CD14-positive monocyte (primary cell): ENCODE data around the gene SCIN. TPM values are rescaled to one million over a fixed set of nuclear protein-coding genes. Genes with fewer than 3 reads are reported as not detected.
A peak's percentile ranks its signal among the peaks of the same experiment; 100 is the strongest.

Source experiments
- DNase-seq, 3 donors: peaks; one replicate each; pipeline ENCODE4 v3.0.0-alpha.2; 2011 to 2022
- H2AFZ ChIP-seq: 2 replicates; pipeline ENCODE4 v1.6.0; 2012; ENCODE audit warnings: mild to moderate bottlenecking, low read depth, low read length, inconsistent platforms; ENCODE audit not compliant: insufficient read depth, poor library complexity, severe bottlenecking
- H3K27ac ChIP-seq, 2 donors: 1 replicate in 1 of 2; 2 replicates in 1 of 2; pipeline ENCODE4 v1.5.1; 2012 to 2013; ENCODE audit warnings: low read length in 2 of 2, control low read depth in 1 of 2, inconsistent platforms in 1 of 2, low read depth in 1 of 2, mild to moderate bottlenecking in 1 of 2
- H3K27me3 ChIP-seq, 2 donors: one replicate each; pipeline versions ENCODE4 v1.6.0 to v1.6.1; 2011 to 2013; ENCODE audit warnings: low read length in 2 of 2; ENCODE audit not compliant: control insufficient read depth in 2 of 2, insufficient read depth in 2 of 2
- H3K36me3 ChIP-seq, 2 donors: replicated peaks in 1 of 2; 1 replicate in 1 of 2; 2 replicates in 1 of 2; pipeline versions ENCODE4 v1.5.1 to v1.6.1; 2012 to 2013; ENCODE audit warnings: low read length in 2 of 2, control low read depth in 1 of 2, inconsistent platforms in 1 of 2, mild to moderate bottlenecking in 1 of 2; ENCODE audit not compliant: insufficient read depth in 2 of 2, control insufficient read depth in 1 of 2
- H3K4me1 ChIP-seq, 2 donors: 1 replicate in 1 of 2; 2 replicates in 1 of 2; pipeline versions ENCODE4 v1.5.1 to v1.6.1; 2012 to 2013; ENCODE audit warnings: low read length in 2 of 2, control low read depth in 1 of 2, inconsistent platforms in 1 of 2, mild to moderate bottlenecking in 1 of 2, moderate library complexity in 1 of 2; ENCODE audit not compliant: insufficient read depth in 2 of 2, control insufficient read depth in 1 of 2
- H3K4me2 ChIP-seq: replicated peaks from 2 replicates; pipeline ENCODE3; 2012; ENCODE audit warnings: low read length, moderate library complexity, mild to moderate bottlenecking; ENCODE audit not compliant: poor library complexity, severe bottlenecking; ENCODE audit errors: extremely low read depth
- H3K4me3 ChIP-seq, 3 experiments: fragments of 200-600 bp in 1 of 3; sonication (generic) in 1 of 3; replicated peaks in 1 of 3; 1 replicate in 2 of 3; 2 replicates in 1 of 3; pipeline ENCODE4 v1.5.1; 2011 to 2013; ENCODE audit warnings: low read length in 3 of 3, mild to moderate bottlenecking in 3 of 3, control low read depth in 2 of 3, low read depth in 2 of 3, inconsistent platforms in 1 of 3, moderate library complexity in 1 of 3
- H3K79me2 ChIP-seq: 2 replicates; pipeline ENCODE4 v1.6.0; 2012; ENCODE audit warnings: mild to moderate bottlenecking, control low read depth, inconsistent platforms, low read length, moderate library complexity; ENCODE audit not compliant: insufficient read depth
- H3K9ac ChIP-seq: 2 replicates; pipeline ENCODE4 v1.6.0; 2017; ENCODE audit warnings: low read length, mild to moderate bottlenecking; ENCODE audit not compliant: insufficient read depth, poor library complexity, severe bottlenecking
- H3K9me3 ChIP-seq, 2 donors: replicated peaks in 1 of 2; 1 replicate in 1 of 2; 2 replicates in 1 of 2; pipeline versions ENCODE4 v1.5.1 to v1.6.1; 2012 to 2013; ENCODE audit warnings: low read length in 2 of 2, control low read depth in 1 of 2; ENCODE audit not compliant: control insufficient read depth in 1 of 2, insufficient read depth in 1 of 2
- H4K20me1 ChIP-seq: 2 replicates; pipeline ENCODE4 v1.6.0; 2012; ENCODE audit warnings: mild to moderate bottlenecking, low read length, control low read depth, moderate library complexity; ENCODE audit not compliant: insufficient read depth
- H3K27ac Mint-ChIP-seq, 7 donors: one replicate each; pipeline ENCODE4 v1.8.0; 2020; ENCODE audit warnings: mild to moderate bottlenecking in 7 of 7, mixed read lengths in 7 of 7, moderate library complexity in 6 of 7, inconsistent platforms in 2 of 7
- H3K27me3 Mint-ChIP-seq, 3 donors: one replicate each; pipeline ENCODE4 v1.8.0; 2021 to 2022; ENCODE audit warnings: low read depth in 3 of 3, mild to moderate bottlenecking in 3 of 3, mixed read lengths in 3 of 3, moderate library complexity in 3 of 3, inconsistent platforms in 1 of 3
- H3K36me3 Mint-ChIP-seq, 2 donors: one replicate each; pipeline ENCODE4 v1.8.0; 2020; ENCODE audit warnings: mixed read lengths in 2 of 2, inconsistent platforms in 1 of 2, mild to moderate bottlenecking in 1 of 2
- H3K4me1 Mint-ChIP-seq: one replicate; pipeline ENCODE4 v1.8.0; 2020; ENCODE audit warnings: mild to moderate bottlenecking, mixed read lengths
- H3K4me3 Mint-ChIP-seq, 2 donors: one replicate each; pipeline ENCODE4 v1.8.0; 2020; ENCODE audit warnings: mild to moderate bottlenecking in 2 of 2, mixed read lengths in 2 of 2, moderate library complexity in 1 of 2
- H3K9me3 Mint-ChIP-seq, 7 donors: one replicate each; pipeline ENCODE4 v1.8.0; 2020 to 2022; ENCODE audit warnings: mixed read lengths in 7 of 7, mild to moderate bottlenecking in 6 of 7, moderate library complexity in 6 of 7, inconsistent platforms in 2 of 7
- CTCF ChIP-seq: fragments of 200-600 bp; IDR thresholded peaks from one replicate; pipeline ENCODE4 v1.8.0; 2022; ENCODE audit warnings: antibody characterized with exemption, mild to moderate bottlenecking
- WGBS: methylation state at CpG from one replicate; pipeline ENCODE4 v1.1.5; 2013; ENCODE audit warnings: missing lambda C conversion rate; ENCODE audit not compliant: insufficient coverage; 5-methylcytosine and 5-hydroxymethylcytosine counted together
- intact Hi-C, 2 donors: fragments of 100-400 bp; cut with micrococcal nuclease; formaldehyde crosslinking; loops; one replicate each; pipeline versions ENCODE4 v1.15.0 to v1.15.1; 2023
- polyA plus RNA-seq, 3 donors: library from polyadenylated mRNA; depleted of rRNA in 1 of 3; unstranded in 2 of 3; stranded (reverse) in 1 of 3; fragments of 300-500 nt in 2 of 3; fragments of >200 nt in 1 of 3; fragmentation: Illumina TruSeq in 2 of 3; gene quantifications; 1 replicate in 2 of 3; 2 replicates in 1 of 3; pipeline ENCODE4 v1.2.3, GENCODE V29; 2012 to 2021

The SCIN gene
- polyA plus RNA-seq, 3 donors: 0.08 TPM; not detected in 2

- intact Hi-C loops: no loop called here
- no peak for DNase-seq
- Histone ChIP-seq H4K20me1 (no peaks in the 10 kb centered on the region), H3K4me3 (no peak overlapping the region), H3K36me3 (no peaks in the 10 kb centered on the region), H3K9me3 (no peaks in the 10 kb centered on the region), H3K4me1 (peaks cover 22 to 29% of the 10 kb centered on the region in 2 donors), H3K4me2 (no peak overlapping the region), H3K79me2 (no peaks in the 10 kb centered on the region), H3K9ac (no peak overlapping the region), H3K27ac (no peak overlapping the region), H3K27me3 (peaks cover 19 to 32% of the 10 kb centered on the region in 2 donors), H2AFZ (no peak overlapping the region)
- WGBS: 100% methylated on average over 2 of the region's 5 CpGs
- H3K27ac Mint-ChIP-seq: peak overlapping the region in 1 of 7 donors; percentile 14
- peaks cover 28 to 31% (median 30%) of the 10 kb centered on the region in 3 donors for H3K27me3 Mint-ChIP-seq
- TF ChIP-seq CTCF: no peak
- no peaks in the 10 kb centered on the region for H3K36me3 Mint-ChIP-seq
- H3K4me1 Mint-ChIP-seq: peaks cover 34% of the 10 kb centered on the region
- peak overlapping the region in 1 of 2 donors; percentile 78 for H3K4me3 Mint-ChIP-seq
- H3K9me3 Mint-ChIP-seq: peaks cover 0 to 9% (median 0%) of the 10 kb centered on the region in 7 donors
These were observed 1.2 kb downstream of the SCIN start for GRCh38 chr7:12571691-12572090.

- no peaks in the 10 kb centered on the region for H3K79me2 ChIP-seq
- no peak overlapping the region for H3K9ac ChIP-seq
- no peak for TF ChIP-seq CTCF
- H3K4me2 ChIP-seq: peak overlapping the region; percentile 60
- peaks cover 19 to 32% of the 10 kb centered on the region in 2 donors for H3K27me3 ChIP-seq
- no peak overlapping the region for H3K27ac ChIP-seq
- no peaks in the 10 kb centered on the region for H3K36me3 ChIP-seq
- H3K4me3 Mint-ChIP-seq: peak overlapping the region; percentile 56 to 91
- no peaks in the 10 kb centered on the region for H4K20me1 ChIP-seq
- H3K4me1 Mint-ChIP-seq: peaks cover 30% of the 10 kb centered on the region
- peak in 2 of 3 donors; percentile 33 to 44 for DNase-seq
- H3K4me1 ChIP-seq: peaks cover 22 to 29% of the 10 kb centered on the region in 2 donors
- intact Hi-C loops: no loop called here
- peak overlapping the region in 2 of 3 experiments; percentile 31 to 51 for H3K4me3 ChIP-seq
- H2AFZ ChIP-seq: no peak overlapping the region
- peaks cover 28 to 33% (median 30%) of the 10 kb centered on the region in 3 donors for H3K27me3 Mint-ChIP-seq
- peak overlapping the region in 6 of 7 donors; percentile 2 to 77 (median 70) for H3K27ac Mint-ChIP-seq
- H3K9me3 ChIP-seq: no peaks in the 10 kb centered on the region
- 14% methylated on average over 1 of the region's 2 CpGs for WGBS
- H3K36me3 Mint-ChIP-seq: no peaks in the 10 kb centered on the region
- H3K9me3 Mint-ChIP-seq: peaks cover 0 to 9% (median 0%) of the 10 kb centered on the region in 7 donors
These were observed 2.5 kb downstream of the SCIN start for GRCh38 chr7:12572941-12573575.
